Astrocyte of the cerebellum (primary cell): ENCODE results near the gene TMEM31.

Experiments
- DNase-seq: peaks from one replicate; pipeline ENCODE4 v3.0.0-alpha.2; 2011; ENCODE audit warnings: low read depth
- H3K4me3 ChIP-seq: 2 replicates; pipeline ENCODE4 v1.5.1; 2011; ENCODE audit warnings: mild to moderate bottlenecking, low read depth, low read length, moderate library complexity
- CTCF ChIP-seq: IDR thresholded peaks from 2 replicates; pipeline ENCODE4 v1.5.1; 2012; ENCODE audit warnings: low read length, low read depth, moderate library complexity, mild to moderate bottlenecking; ENCODE audit errors: missing control alignments
- in situ Hi-C: cut with HindIII; loops from 2 replicates; pipeline ENCODE4 v1.10.0; 2017; ENCODE audit warnings: low sequenced_read_pairs

The TMEM31 gene

GRCh38 chrX:103733017-103733416 is 22.3 kb downstream of the TMEM31 start:
- no peak for DNase-seq
- in situ Hi-C loops = no loop called here
- no peak overlapping the region for H3K4me3 ChIP-seq
- TF ChIP-seq CTCF = no peak

- TF ChIP-seq CTCF = no peak
Measured at GRCh38 chrX:103734125-103734760, 23.5 kb downstream of the TMEM31 start.

GRCh38 chrX:103737696-103738095 is 27.0 kb downstream of the TMEM31 start:
- H3K4me3 ChIP-seq = no peak overlapping the region
- no peak for TF ChIP-seq CTCF
- in situ Hi-C loops = no loop called here
- DNase-seq = no peak

More at GRCh38 chrX:103734125-103734760, 23.5 kb downstream of the TMEM31 start:
- no peak for DNase-seq
- H3K4me3 ChIP-seq = no peak overlapping the region
- in situ Hi-C loops = no loop called here

- in situ Hi-C loops = no loop called here
- no peak overlapping the region for H3K4me3 ChIP-seq
- no peak for DNase-seq
- TF ChIP-seq CTCF = no peak
Measured at GRCh38 chrX:103739421-103739820, 28.7 kb downstream of the TMEM31 start.

GRCh38 chrX:103741879-103742278 is 31.2 kb downstream of the TMEM31 start:
- in situ Hi-C loops = no loop called here

GRCh38 chrX:103742339-103742738 is 31.6 kb downstream of the TMEM31 start:
- TF ChIP-seq CTCF = no peak
- H3K4me3 ChIP-seq = no peak overlapping the region
- DNase-seq = no peak
- in situ Hi-C loops = no loop called here

More at GRCh38 chrX:103741879-103742278, 31.2 kb downstream of the TMEM31 start:
- DNase-seq = no peak
- TF ChIP-seq CTCF = no peak
- no peak overlapping the region for H3K4me3 ChIP-seq

GRCh38 chrX:103747163-103747562 is 36.5 kb downstream of the TMEM31 start:
- DNase-seq = no peak
- H3K4me3 ChIP-seq = no peak overlapping the region
- in situ Hi-C loops = no loop called here
- TF ChIP-seq CTCF = no peak
